NB4 (cell line): Measurements from ENCODE around the gene TIGD7.

Source experiments
- DNase-seq: peaks from one replicate; pipeline ENCODE4 v3.0.0; 2010; ENCODE audit warnings: low read depth
- H3K4me3 ChIP-seq: one replicate; pipeline ENCODE4 v1.5.1; 2011; ENCODE audit warnings: mild to moderate bottlenecking, low read depth, low read length, moderate library complexity
- CTCF ChIP-seq: IDR thresholded peaks from one replicate; pipeline ENCODE4 v1.5.1; 2012; ENCODE audit warnings: low read depth, low read length
- MAX ChIP-seq: IDR thresholded peaks from 2 replicates; pipeline ENCODE4 v1.6.1; 2011; ENCODE audit warnings: low read depth, low read length
- MYC ChIP-seq: IDR thresholded peaks from 2 replicates; pipeline ENCODE4 v1.6.1; 2011; ENCODE audit warnings: low read depth, low read length
- POLR2A ChIP-seq: IDR thresholded peaks from 2 replicates; pipeline ENCODE4 v1.6.1; 2011; ENCODE audit warnings: mild to moderate bottlenecking; ENCODE audit not compliant: insufficient read length; ENCODE audit errors: extremely low read depth

Gene TIGD7

DNA sequence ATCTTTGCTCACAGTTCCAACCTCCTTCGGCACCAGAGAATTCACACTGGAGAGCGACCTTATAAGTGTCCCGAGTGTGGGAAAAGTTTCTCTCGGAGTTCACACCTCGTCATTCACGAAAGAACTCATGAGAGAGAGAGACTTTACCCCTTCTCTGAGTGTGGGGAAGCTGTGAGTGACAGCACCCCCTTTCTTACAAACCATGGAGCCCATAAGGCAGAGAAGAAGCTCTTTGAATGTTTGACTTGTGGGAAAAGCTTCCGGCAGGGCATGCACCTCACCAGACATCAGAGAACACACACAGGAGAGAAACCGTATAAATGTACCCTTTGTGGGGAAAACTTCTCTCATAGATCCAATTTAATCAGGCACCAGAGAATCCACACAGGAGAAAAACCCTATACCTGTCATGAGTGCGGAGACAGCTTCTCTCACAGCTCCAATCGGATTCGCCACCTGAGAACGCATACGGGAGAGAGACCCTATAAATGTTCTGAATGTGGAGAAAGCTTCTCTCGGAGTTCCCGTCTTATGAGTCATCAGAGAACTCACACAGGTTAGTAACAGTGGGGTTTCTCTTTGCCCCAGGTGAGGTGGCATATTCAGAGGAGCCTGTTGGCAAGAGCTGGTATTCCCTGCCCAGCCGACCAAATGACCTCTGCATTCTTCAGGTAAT is 15.1 kb downstream of the TIGD7 start:
- no peak for DNase-seq
- no peak for TF ChIP-seq CTCF
- no peak for TF ChIP-seq MYC
- no peak for TF ChIP-seq POLR2A
- no peak for TF ChIP-seq MAX
- no peak overlapping the region for H3K4me3 ChIP-seq

DNA sequence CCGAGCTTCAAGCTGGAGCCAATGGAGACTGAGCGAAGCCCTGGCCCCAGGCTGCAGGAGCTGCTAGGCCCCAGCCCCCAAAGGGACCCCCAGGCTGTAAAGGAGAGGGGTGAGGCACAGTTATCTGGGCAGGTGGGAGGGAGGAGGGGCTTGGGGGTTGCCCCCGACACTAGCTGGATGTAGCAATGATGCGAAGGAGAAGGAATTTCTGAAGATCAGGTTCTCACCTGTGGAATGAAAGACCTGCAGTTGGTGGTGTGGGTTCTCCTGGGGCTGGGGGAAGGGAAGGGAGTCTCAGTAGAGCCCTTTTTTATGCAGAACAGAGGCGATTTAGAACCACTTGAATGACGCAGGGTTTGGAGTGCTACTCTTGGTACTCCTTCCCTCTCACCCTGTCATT is 20.1 kb downstream of the TIGD7 start:
- TF ChIP-seq CTCF (no peak), POLR2A (no peak)
- H3K4me3 ChIP-seq = peak overlapping the region; percentile 97
- DNase-seq = no peak

DNA sequence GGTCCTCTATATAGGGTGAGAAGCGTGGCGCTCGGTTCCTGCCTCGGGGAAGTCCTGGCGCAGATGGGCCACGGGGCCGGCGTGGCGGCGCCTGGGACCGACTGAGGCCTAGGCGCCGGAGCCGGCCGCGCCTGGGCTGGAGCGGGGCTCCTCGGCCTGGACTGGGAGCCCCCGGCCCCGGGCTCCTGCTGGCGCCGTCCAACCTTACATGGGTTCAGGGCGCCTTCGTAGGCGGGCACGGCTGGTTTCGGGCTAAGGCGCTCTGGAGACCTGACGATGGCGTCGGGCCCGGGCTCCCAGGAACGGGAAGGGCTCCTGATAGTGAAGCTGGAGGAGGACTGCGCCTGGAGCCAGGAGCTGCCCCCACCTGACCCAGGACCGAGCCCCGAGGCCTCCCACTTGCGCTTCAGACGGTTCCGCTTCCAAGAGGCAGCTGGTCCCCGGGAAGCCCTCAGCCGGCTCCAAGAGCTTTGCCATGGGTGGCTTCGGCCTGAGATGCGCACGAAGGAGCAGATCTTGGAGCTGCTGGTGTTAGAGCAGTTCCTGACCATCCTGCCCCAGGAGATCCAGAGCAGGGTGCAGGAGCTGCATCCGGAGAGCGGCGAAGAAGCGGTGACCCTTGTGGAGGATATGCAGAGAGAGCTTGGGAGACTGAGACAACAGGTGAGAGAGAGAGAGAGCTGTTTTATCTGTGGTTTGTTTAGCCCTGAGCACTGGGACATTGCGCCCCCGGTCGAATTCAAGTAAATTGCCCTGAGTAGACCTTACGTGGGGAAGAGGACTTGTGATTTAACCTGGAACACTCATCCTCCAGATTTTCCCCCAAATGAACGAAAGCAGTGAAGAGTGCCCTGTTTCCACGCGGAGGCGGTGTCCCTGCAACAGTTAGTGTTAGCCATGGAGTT is 21.4 kb downstream of the TIGD7 start:
- peak; percentile 33 for DNase-seq

DNA sequence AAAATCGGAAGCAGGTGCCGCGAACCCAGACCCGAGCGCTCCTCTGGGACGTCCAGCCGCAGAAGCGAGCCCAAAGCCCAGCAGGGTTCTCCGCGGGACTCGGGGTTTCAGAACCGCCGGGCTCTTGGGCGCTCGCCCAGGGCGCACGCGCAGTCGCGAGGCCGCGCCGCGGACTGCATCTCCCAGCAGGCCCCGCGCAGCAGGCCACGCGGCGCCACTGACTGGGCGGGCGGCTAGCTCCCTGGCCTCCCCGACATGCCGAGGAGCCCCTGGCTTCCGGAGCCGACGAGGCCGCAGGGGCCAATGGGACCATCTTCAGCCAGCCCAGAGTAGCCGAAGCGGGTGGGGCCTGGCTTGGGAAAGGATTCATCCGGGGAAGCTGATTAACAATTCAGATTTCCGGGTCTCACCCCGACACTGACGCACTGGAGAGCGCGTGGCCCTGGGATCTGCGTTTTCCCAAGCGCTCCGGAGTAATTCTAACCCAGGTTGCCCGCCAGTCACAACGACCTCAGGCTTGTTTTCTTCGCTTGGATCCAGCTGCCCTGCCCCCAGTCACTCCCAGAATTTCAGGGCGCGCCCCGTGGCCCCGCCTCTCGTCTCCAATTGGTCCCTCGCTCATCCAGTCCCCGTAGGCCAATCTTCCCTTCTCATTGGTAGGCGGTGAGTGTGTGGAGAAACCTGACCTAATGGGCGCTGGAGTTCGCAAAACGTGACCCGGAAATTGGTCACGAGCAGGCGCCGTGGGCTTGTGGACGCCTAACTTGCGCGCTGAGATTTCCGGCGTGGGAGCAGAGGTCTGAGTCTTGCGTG is 22.3 kb downstream of the TIGD7 start, which contains the start of gene ZNF263:
Gene ZNF263, plus strand, starts transcription at position 762 of the 813 bp plus-strand sequence. CDS start 328 bp downstream, outside the sequence.
- H3K4me3 ChIP-seq = peak within 1 kb of the TSS; percentile 97
- TF ChIP-seq CTCF (no peak), MAX (peak; percentile 91), POLR2A (peak; percentile 74), MYC (peak; percentile 97)
- DNase-seq = peak; percentile 97

More for the DNA sequence above, 21.4 kb downstream of the TIGD7 start:
- TF ChIP-seq MAX (no peak), POLR2A (no peak), CTCF (no peak), MYC (no peak)
- H3K4me3 ChIP-seq = peak overlapping the region; percentile 97

- no peak for TF ChIP-seq POLR2A
- no peak for TF ChIP-seq CTCF
- no peak for TF ChIP-seq MYC
- no peak; the same call in 1 of the 2 replicates for TF ChIP-seq MAX
- peak; percentile 83 for DNase-seq
- H3K4me3 ChIP-seq = peak overlapping the region; percentile 97
Measured at GRCh38 chr16:3282103-3282729, 23.0 kb downstream of the TIGD7 start.
